ENCODE data around the gene DRD4.

The DRD4 gene

DNA sequence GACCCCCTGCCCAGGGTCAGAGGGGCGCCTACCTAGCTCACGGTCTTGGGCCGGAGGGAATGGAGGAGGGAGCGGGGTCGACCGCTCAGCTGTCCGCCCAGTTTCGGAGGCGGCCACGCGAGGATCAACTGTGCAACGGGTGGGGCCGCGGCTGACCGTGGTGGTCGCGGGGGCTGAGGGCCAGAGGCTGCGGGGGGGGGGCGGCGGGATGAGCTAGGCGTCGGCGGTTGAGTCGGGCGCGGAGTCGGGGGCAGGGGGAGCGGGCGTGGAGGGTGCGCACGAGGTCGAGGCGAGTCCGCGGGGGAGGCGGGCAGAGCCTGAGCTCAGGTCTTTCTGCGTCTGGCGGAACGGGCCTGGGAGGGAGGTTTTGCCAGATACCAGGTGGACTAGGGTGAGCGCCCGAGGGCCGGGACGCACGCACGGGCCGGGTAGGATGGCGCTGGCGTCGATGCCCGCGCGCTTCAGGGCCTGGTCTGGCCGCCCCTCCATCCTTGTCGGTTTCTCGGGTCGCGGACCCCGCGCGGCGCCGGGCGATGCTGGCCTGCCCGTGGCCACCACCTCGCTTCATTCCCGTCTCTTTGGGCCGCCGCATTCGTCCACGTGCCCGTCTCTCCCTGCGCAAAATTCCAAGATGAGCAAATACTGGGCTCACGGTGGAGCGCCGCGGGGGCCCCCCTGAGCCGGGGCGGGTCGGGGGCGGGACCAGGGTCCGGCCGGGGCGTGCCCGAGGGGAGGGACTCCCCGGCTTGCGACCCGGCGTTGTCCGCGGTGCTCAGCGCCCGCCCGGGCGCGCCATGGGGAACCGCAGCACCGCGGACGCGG lies at the start of gene DRD4:
Gene DRD4, plus strand, starts transcription at position 759 of the 822 bp plus-strand sequence. Its CDS starts 36 bp downstream, at position 795.
- DNase-seq = no peak

DNA sequence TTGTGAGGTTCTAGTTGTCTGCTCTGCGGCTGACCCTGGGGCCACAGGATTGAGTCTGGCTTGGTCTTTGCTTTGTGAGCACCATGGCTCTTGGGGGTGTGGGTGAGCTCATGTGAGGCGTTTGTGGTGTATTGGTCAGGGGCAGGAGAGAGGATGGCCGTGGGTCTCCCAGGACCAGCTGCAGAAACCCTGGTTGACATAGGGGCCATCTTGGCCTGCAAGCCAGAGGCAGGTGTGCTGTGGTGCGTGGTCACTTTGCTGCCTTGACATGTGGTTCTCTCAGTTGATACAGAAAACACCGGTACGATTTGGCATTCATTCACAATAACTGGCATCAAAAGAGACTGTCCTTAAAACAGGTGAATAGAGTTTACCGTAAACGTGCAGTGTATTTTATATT lies 49.5 kb upstream of the DRD4 start:
- DNase-seq = no peak

DNA sequence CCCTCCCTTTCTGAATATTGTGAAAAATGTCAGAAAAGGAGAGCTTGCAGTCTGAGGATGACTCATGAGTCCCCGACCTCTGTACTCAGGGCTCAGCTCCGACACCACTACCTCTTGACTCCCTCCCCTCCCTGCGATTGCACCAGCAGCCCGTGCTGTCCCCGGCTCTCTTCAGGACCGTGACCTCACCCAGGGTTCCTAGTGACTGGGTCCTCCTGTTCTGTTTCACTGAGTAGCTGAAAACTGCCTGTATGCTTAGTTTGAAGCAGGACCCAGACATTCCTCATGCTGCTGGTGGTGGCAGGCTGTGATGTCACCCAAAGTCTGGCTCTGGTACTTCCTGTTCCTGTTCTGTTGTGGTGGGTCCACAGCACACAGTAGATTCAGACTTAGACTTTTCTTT lies 49.1 kb upstream of the DRD4 start:
- no peak for DNase-seq

DNA sequence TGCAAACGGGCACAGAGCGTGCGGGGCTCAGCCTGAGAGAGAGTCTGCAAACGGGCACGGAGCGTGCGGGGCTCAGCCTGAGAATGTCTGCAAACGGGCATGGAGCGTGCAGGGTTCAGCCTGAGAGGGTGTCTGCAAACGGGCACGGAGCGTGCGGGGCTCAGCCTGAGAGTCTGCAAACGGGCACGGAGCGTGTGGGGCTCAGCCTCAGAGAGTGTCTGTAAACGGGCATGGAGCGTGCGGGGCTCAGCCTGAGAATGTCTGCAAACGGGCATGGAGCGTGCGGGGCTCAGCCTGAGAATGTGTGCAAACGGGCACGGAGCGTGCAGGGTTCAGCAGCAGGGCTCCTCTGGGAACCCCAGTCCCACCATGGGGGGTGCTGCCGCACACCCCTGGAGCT lies 47.3 kb upstream of the DRD4 start:
- no peak for DNase-seq

DNA sequence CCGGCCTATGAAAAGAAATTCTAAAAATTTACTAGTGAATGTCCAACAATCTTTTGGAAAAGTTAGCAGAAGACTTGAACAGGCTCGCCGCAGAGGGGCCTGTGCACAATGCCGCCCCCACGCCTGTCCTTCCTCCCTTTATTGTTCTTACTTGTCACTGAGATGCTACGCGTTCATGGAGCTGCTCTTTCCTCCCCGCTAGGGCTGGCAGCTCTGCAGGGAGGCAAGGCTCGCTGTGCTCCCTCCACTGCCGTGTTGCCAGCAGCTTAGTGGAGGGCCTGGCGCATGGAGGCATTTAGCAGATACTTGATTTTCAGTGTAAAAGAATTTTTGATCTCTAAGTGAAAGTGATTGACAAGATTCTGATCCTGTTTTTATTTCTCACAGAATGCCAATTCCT lies 46.1 kb upstream of the DRD4 start:
- DNase-seq = no peak

DNA sequence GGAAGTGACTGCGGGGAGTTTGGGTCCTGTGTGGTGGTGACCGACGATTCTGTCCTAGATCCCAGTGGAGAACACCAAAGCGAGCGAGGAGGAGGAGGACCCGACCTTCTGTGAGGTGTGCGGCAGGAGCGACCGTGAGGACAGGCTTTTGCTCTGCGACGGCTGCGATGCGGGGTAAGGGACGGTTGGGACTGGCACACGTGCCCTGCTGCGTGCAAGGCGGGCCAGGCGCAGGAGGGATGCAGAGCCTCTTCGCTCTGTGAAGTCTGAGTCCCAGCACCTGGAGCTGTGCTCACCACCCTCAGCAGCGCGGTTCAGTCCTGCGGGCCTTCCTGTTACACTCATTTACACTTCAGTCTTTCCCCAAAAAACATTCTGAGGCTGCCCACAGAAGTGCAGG lies 44.6 kb upstream of the DRD4 start:
- no peak for DNase-seq

DNA sequence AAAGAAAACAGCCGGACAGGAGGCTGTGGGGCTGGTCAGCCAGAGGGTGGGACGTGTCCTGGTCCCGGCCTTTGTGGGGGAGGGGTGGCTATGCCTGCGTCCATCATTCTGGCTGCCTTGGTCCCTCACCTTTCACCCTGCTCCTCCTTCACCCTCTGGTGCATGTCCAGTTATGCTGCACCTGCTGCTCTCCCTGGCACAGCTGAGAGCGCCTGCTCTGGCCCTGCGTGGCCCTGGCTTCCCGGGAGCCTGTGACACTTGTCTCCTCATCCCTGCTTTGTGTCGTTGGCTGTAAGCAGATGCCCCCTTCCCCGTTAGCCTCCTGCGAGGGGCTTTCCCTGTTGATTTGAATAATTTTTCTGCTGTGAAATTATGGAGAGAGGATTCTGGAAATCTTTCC lies 44.2 kb upstream of the DRD4 start:
- DNase-seq = no peak

DNA sequence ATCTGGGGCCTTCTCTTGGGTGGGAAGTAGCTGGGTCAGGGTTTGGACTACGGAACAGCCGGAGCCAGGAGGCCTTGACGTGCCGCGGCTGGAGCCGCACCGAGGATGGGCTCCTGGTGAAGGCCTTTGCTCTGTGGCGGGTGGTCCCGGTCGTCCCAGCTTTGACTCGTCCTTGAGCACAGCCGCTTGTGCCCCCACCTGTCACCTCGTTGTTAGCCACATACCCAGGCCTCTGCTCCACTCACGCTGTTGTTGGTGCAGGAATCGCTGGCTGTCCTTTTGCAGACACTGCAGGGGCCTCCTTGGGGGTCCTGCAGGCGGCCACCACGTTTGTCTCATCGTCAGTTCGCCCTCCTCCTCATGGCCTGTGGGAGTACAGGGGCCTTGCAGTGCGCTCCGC lies 43.7 kb upstream of the DRD4 start:
- DNase-seq = no peak

DNA sequence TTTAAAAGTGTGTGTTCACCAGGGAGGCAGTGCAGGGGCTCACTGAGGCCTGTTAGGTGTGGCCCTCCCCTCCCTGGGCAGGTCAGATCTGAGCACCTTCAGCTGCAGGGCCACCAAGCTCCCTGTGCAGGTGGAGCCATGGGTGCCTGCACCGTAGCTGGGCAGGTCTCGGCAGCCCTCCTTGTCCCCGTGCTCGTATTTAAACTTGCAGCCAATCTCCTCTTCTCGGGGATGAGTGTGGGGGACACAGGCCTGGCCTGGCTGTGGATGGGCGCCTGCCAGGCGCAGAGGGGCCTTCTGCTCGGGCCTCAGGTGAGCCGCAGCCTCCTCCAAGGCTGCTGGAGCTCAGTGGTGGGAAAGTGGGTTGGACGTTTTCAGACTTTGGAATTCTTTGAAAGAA lies 41.7 kb upstream of the DRD4 start:
- no peak for DNase-seq

DNA sequence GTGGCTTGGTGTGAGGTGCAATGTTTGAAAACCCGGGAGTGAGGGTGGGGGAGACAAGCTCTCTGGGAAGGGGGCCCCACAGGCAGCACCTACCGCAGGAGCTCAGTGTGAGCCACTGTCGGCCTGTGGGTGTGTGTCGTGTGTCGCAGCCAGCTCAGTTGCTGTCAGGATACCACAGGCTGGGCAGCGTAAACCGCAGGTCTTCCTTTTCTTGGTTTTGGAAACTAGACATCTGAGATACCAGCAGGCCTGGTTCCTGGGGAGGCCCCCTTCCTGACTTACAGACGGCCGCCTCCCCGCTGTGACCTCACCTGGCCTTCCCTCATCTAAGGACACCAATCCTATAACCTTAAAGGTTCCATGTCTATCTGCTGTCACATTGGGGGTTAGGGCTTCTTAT lies 40.7 kb upstream of the DRD4 start:
- no peak for DNase-seq

DNA sequence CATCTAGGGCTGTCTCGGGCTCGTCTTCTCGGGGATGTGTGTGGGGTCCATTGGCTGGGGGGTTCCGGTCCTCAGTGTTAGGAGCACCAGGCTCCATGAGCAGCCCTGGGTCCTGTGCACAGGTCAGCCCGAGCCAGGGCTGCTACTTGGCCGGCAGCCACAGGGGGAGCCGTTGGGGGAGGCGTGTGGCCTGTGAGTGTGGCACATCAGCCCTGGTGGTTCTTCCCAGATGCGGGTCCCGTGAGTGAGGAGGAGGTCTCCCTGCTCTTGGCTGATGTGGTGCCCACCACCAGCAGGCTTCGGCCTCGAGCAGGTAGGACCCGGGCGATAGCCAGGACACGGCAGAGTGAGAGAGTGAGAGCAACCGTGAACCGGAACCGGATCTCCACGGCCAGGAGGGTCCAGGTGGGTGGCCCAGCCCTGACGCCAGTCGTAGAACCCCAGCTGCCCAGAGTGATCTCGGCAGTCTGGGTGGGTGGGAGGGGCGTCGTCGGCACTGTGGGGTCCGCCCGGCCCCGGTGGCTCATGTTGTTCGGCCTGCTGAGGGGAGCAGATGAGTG lies 39.8 kb upstream of the DRD4 start:
- DNase-seq = no peak

DNA sequence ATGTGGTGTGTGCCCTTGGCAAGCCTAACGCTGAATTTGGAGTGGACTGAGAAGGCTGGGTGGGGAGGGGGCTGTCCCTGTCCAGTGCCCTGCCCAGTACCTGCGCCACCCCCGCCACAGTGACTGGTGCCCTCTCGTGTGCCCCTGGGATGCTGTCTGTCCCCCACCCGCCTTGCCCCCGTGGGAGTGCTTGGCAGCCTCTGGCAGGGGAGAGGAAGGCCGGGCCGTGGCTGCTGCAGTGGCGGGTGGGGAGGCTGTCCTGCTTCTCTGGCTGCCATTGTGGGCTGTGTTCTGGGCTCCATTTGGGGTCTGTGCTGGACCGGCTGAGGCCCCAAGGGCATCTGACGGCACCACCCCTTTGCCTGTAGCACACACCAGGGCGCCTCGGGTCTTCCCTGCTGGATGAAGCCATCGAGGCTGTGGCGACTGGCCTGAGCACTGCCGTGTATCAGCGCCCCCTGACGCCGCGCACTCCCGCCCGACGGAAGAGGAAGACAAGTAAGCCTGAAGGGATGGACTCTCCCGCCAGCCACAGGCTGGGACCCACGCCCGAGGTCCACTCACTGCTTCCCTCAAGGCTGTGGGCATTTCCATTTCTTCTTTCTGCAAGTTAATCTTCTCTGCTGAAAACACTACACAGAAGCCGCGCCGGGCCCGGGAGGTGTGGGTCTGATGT lies 38.9 kb upstream of the DRD4 start:
- no peak for DNase-seq

DNA sequence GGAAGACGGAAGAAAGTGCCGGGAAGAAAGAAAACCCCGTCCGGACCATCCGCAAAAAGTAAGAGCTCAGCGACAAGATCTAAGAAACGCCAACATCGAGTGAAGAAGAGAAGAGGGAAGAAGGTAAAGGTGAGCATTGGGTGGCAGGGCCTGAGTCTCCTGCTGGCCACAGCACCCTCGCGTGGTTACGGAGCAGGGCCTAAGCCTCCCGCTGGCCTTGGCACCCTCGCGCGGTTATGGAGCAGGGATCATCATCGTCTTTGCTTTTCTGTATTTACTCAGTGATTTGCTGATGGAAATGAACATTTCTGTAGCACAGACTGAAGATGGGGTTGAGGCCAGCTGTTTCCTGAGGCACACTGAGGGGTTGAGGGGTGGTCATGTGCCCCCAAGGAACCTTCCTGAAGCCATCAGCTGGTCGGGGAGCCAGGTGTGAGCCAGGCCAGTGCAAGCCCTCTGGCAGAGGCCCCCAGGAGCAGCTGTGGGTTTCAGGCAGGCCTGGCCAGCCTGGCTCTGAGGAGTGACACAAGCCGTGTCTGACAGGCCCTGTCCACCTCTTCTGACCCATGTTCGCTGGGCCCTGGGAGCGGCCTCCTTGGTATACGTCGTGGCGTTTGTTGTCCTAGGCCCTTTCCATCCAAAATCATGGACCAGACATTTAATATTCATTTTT lies 35.4 kb upstream of the DRD4 start:
- no peak for DNase-seq

DNA sequence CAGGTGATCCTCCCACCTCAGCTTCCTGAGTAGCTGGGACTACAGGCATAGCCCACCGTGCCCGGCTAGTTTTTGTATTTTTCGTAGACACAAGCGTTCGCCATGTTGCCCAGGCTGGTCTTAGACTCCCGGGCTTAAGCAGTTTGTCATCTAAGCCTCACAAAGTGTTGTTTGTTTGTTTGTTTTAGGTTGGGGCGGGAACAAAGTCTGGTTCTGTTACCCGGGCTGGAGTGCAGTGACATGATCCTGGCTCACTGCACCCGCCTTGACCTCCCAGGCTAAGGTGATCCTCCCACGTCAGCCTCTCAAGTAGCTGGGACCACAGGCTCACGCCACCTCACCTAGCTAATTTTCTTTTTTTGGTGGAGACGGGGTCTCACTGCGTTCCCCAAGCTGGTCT lies 33.9 kb upstream of the DRD4 start:
- DNase-seq = no peak

DNA sequence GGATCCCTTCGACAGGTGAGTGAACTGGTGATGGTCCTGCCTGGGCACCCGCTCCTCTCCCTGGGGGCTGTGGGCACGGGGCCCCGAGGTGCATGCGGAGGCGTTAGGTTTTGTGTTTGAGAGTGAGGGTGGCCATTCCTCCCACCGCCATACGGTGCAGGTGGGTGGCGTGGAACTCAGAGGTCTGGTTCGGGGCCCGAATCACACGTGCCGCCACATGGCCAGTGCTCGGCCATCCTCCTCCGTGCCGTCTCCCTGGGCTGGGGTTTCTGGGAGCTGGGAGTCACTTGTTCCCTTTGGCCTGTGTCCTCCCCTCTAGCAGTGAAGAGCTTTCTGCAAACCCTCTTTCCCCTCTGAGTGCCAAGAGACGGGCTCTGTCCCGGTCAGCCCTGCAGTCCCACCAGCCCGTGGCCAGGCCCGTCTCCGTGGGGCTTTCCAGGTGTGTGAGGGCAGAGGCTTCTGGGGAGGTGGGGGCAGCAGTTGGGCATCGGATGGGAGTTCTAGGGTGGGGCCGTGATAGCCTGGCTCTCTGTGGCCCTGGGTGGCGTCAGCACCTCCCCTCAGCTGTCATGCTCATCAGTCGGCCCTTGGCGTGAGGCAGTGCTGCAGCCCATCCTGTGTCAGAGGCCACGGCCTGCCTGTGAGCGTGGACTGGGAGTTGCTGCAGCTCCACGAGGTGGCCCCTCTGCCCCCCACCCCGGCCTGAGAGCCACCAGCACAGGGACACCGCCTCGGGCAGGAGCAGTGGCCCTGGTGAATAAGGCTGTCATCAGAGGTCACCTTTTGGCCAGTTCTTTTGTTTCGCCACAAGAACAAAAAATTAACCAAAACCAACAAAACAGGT lies 31.6 kb upstream of the DRD4 start:
- no peak for DNase-seq

DNA sequence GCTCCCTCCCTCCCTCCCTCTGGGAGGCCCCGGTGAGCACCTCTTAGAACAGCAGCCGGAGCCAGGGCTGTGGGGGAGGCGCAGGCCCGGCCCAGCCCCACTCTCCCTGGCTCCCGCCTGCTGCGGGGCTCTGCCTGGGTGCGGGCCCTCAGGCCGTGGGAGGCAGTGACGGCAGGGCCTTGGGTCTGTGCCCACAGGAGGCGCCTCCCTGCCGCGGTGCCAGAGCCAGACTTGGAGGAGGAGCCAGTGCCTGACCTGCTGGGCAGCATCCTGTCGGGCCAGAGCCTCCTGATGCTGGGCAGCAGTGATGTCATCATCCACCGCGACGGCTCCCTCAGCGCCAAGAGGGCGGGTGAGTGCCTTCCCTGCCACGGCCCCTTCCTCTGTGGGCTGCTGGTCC lies 30.8 kb upstream of the DRD4 start:
- no peak for DNase-seq

DNA sequence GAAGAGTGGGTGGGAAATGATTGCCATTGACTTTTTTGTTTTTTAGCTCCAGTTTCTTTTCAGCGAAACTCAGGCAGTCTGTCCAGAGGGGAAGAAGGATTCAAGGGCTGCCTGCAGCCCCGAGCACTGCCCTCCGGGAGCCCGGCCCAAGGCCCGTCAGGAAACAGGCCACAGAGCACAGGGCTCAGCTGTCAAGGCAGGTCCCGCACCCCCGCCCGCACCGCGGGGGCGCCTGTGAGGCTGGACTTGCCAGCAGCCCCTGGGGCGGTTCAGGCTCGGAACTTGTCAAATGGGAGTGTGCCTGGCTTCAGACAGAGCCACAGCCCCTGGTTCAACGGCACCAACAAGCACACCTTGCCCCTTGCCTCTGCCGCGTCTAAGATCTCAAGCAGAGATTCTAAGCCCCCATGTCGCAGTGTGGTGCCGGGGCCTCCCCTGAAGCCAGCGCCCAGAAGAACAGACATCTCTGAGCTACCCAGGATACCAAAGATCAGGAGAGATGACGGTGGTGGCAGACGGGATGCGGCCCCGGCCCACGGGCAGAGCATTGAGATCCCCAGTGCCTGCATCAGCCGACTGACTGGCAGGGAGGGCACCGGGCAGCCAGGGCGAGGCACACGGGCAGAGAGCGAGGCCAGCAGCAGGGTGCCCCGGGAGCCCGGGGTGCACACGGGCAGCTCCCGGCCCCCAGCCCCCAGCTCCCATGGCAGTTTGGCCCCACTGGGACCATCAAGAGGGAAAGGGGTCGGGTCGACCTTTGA lies 29.9 kb upstream of the DRD4 start:
- no peak for DNase-seq

DNA sequence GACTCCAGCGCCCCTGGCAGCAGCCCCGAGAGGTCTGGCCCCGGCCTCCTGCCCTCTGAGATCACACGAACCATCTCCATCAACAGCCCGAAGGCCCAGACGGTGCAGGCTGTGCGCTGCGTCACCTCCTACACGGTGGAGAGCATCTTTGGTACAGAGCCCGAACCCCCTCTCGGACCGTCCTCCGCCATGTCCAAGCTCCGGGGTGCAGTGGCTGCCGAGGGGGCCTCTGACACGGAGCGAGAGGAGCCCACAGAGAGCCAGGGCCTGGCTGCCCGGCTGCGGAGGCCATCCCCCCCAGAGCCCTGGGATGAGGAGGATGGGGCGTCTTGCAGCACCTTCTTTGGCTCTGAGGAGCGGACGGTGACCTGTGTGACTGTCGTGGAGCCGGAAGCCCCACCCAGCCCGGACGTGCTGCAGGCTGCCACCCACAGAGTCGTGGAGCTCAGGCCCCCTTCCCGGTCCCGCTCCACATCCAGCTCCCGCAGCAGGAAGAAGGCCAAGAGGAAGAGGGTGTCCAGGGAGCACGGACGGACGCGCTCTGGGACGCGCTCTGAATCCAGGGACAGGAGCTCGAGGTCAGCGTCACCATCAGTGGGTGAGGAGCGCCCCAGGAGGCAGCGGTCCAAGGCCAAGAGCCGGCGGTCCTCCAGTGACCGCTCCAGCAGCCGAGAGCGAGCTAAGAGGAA lies 29.0 kb upstream of the DRD4 start:
- no peak for DNase-seq

DNA sequence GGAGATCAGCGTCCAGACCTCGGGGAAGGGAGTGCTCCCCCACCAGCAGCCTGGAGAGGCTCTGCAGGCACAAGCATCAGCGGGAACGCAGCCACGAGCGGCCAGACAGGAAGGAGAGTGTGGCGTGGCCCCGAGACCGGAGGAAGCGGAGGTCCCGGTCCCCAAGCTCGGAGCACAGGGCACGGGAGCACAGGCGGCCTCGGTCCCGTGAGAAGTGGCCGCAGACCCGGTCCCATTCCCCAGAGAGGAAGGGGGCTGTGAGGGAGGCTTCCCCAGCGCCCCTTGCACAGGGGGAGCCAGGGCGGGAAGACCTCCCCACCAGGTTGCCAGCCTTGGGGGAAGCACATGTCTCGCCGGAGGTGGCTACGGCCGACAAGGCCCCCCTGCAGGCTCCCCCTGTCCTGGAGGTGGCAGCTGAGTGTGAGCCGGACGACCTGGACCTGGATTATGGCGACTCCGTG lies 28.2 kb upstream of the DRD4 start:
- no peak for DNase-seq

DNA sequence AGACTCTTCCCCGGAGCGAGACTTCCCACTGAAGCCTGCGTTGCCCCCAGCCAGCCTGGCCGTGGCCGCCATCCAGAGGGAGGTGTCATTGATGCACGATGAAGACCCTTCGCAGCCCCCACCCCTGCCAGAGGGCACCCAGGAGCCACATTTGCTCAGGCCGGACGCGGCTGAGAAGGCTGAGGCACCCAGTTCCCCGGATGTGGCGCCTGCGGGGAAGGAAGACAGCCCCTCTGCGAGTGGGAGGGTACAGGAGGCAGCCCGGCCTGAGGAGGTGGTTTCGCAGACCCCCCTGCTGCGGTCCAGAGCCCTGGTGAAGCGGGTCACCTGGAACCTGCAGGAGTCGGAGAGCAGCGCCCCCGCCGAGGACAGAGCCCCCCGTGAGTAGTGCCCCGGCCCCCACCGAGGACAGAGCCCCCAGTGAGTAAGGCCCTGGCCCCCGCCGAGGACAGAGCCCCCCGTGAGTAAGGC lies 27.7 kb upstream of the DRD4 start:
- no peak for DNase-seq

DNA sequence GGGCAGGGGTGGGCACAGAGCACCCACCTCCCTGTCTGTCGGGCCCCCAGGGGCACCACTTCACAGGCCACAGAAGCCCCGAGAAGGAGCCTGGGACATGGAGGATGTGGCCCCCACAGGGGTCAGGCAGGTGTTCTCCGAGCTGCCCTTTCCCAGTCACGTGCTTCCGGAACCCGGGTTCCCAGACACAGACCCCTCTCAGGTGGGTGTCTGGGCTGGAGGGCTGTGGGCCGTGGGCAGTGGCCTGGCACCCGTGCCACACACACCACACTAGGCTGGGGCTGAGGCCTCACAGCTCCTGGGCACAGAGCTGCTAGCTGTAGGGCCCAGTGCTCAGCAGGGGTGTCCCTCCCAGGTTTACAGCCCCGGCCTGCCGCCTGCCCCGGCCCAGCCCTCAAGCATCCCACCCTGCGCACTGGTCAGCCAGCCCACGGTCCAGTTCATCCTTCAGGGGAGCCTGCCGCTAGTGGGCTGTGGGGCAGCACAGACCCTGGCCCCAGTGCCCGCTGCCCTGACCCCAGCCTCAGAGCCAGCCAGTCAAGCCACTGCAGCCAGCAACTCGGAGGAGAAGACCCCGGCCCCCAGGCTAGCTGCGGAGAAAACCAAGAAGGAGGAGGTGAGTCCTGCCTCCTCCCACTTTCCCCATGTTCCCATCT lies 26.8 kb upstream of the DRD4 start:
- no peak for DNase-seq
